HG02759 (cell line): ENCODE data around the gene PLAAT4.
"Not testable (repeated sequence)": the region's sequence is repeated elsewhere in the genome, so short reads cannot be mapped to it uniquely, and the experiment has no call there.

Experiments
- ATAC-seq: cut with Tn5 transposase; IDR thresholded peaks from one replicate; pipeline ENCODE4 v1.9.1; 2021; ENCODE audit warnings: mild to moderate bottlenecking, moderate library complexity; ENCODE audit not compliant: unreplicated experiment

PLAAT4 gene

GRCh38 chr11:63564784-63565350 is 28.3 kb downstream of the PLAAT4 start:
- no peak for ATAC-seq

- ATAC-seq, result peak; percentile 80
Observed at GRCh38 chr11:63567044-63567840, 30.6 kb downstream of the PLAAT4 start.

- no peak for ATAC-seq
Observed at GRCh38 chr11:63569570-63569969, 33.0 kb downstream of the PLAAT4 start.

- peak; percentile 46 for ATAC-seq
Observed at GRCh38 chr11:63572026-63572688, 35.5 kb downstream of the PLAAT4 start.

- ATAC-seq, result no peak
Observed at GRCh38 chr11:63573881-63574855, 37.6 kb downstream of the PLAAT4 start.

GRCh38 chr11:63574856-63575602 is 38.4 kb downstream of the PLAAT4 start:
- ATAC-seq, result no peak

GRCh38 chr11:63578882-63579281 is 42.3 kb downstream of the PLAAT4 start:
- ATAC-seq, result not testable (repeated sequence)

GRCh38 chr11:63581224-63581623 is 44.6 kb downstream of the PLAAT4 start:
- ATAC-seq, result not testable (repeated sequence)

- ATAC-seq, result no peak
Observed at GRCh38 chr11:63583357-63583677, 46.7 kb downstream of the PLAAT4 start.

GRCh38 chr11:63586451-63587166 is 50.0 kb downstream of the PLAAT4 start:
- ATAC-seq, result no peak

GRCh38 chr11:63589000-63589399 is 52.4 kb downstream of the PLAAT4 start:
- no peak for ATAC-seq

GRCh38 chr11:63590024-63590788 is 53.6 kb downstream of the PLAAT4 start:
- no peak for ATAC-seq

- no peak for ATAC-seq
Observed at GRCh38 chr11:63592975-63593395, 56.4 kb downstream of the PLAAT4 start.

- ATAC-seq, result no peak
Observed at GRCh38 chr11:63595296-63595695, 58.7 kb downstream of the PLAAT4 start.
